Stomach (tissue), 9 donors: Measurements from ENCODE around the gene MAP3K20. TPM values are rescaled to one million over a fixed set of nuclear protein-coding genes. Genes with fewer than 3 reads are reported as not detected.

ENCODE experiments used
- DNase-seq, 2 donors: peaks; one replicate each; pipeline versions ENCODE4 v3.0.0 to v3.0.0-alpha.2; 2013 to 2019
- H3K27ac ChIP-seq, 5 donors: fragments of 200-600 bp in 4 of 5; sonication (generic) in 4 of 5; one replicate each; pipeline ENCODE4 v1.5.1; 2013 to 2019; ENCODE audit warnings: mild to moderate bottlenecking in 1 of 5, moderate library complexity in 1 of 5
- H3K27me3 ChIP-seq, 3 donors: fragments of 200-600 bp; sonication (generic); one replicate each; pipeline ENCODE4 v1.5.1; 2017 to 2019; ENCODE audit warnings: mixed run types in 1 of 3
- H3K36me3 ChIP-seq, 4 donors: fragments of 200-600 bp; sonication (generic); 1 replicate in 3 of 4; 2 replicates in 1 of 4; pipeline ENCODE4 v1.5.1; 2016 to 2019
- H3K4me1 ChIP-seq, 4 donors: fragments of 200-600 bp; sonication (generic); one replicate each; pipeline ENCODE4 v1.5.1; 2016 to 2019
- H3K4me3 ChIP-seq, 4 donors: fragments of 200-600 bp; sonication (generic) in 3 of 4; one replicate each; pipeline ENCODE4 v1.5.1; 2016 to 2019; ENCODE audit warnings: mild to moderate bottlenecking in 1 of 4
- H3K9me3 ChIP-seq, 4 donors: fragments of 200-600 bp; sonication (generic); one replicate each; pipeline ENCODE4 v1.5.1; 2016 to 2019
- CTCF ChIP-seq, 7 experiments: fragments of 450-650 bp in 4 of 7; fragments of 200-600 bp in 3 of 7; sonication (generic) in 3 of 7; IDR thresholded peaks; one replicate each; pipeline ENCODE4 v1.5.1; 2016 to 2019; ENCODE audit warnings: antibody characterized with exemption in 7 of 7, control low read depth in 2 of 7, mild to moderate bottlenecking in 1 of 7
- EP300 ChIP-seq: sonication (generic); formaldehyde crosslinking; IDR thresholded peaks from one replicate; pipeline ENCODE4 v1.6.1; 2017; ENCODE audit warnings: antibody characterized with exemption
- POLR2A ChIP-seq, 4 donors: fragments of 450-650 bp; IDR thresholded peaks; one replicate each; pipeline ENCODE4 v1.6.1; 2016; ENCODE audit warnings: antibody characterized with exemption in 4 of 4, control low read depth in 2 of 4, mild to moderate bottlenecking in 1 of 4, moderate library complexity in 1 of 4
- POLR2AphosphoS5 ChIP-seq, 3 donors: sonication (generic); formaldehyde crosslinking; IDR thresholded peaks; one replicate each; pipeline ENCODE4 v1.6.1; 2016; ENCODE audit warnings: antibody characterized with exemption in 3 of 3
- WGBS, 5 donors: extraction: QIAGEN DNeasy Blood & Tissue Kit in 3 of 5; methylation state at CpG; one replicate each; pipeline versions ENCODE4 v1.1.5 to v1.1.7; 2013 to 2018; 5-methylcytosine and 5-hydroxymethylcytosine counted together
- intact Hi-C: fragments of 100-400 bp; cut with DNase I; formaldehyde crosslinking; loops from one replicate; pipeline ENCODE4 v1.15.1; 2023; ENCODE audit warnings: low total_unique reads
- polyA plus RNA-seq, 3 donors: library from polyadenylated mRNA; stranded (reverse); fragments of 200-250 nt; gene quantifications; one replicate each; pipeline ENCODE4 v1.2.3, GENCODE V29; 2013
- total RNA-seq, 5 donors: library from RNA; depleted of rRNA; stranded (reverse); fragments of >200 nt; gene quantifications; one replicate each; pipeline versions ENCODE4 v1.1.0 to v1.2.3, GENCODE V29; 2014 to 2016
- donor health status: healthy with polysubstance abuse.
- donor health status: Bipolar disorder and iron deficiency.
- donor health status: healthy.

MAP3K20 gene
- total and polyA plus RNA-seq, 8 donors, result 9.3 to 180 (median 29.2) TPM

- peaks cover 0 to 42% (median 9%) of the 10 kb centered on the region in 4 donors for H3K4me1 ChIP-seq
- 89 to 97% (median 92%) methylated on average over 4 of the region's 4 CpGs for WGBS, 5 donors
- intact Hi-C loops, result no loop called here
- H3K36me3 ChIP-seq, result no peaks in the 10 kb centered on the region
- no peak overlapping the region for H3K27ac ChIP-seq
- no peak overlapping the region for H3K4me3 ChIP-seq
- no peaks in the 10 kb centered on the region for H3K9me3 ChIP-seq
- TF ChIP-seq EP300, result no peak
- TF ChIP-seq POLR2AphosphoS5 (IDR thresholded peaks at IDR 0.05), result no peak
- no peak for TF ChIP-seq CTCF (IDR thresholded peaks at IDR 0.05)
- TF ChIP-seq POLR2A (IDR thresholded peaks at IDR 0.05), result no peak
- peak in 1 of 2 donors; percentile 17 for DNase-seq
- no peaks in the 10 kb centered on the region for H3K27me3 ChIP-seq
These were observed 73.8 kb downstream of the MAP3K20 start for GRCh38 chr2:173149491-173149890.

- intact Hi-C loops, result no loop called here
These were observed 74.4 kb downstream of the MAP3K20 start for GRCh38 chr2:173150087-173150486.

GRCh38 chr2:173150963-173151362 lies 75.3 kb downstream of the MAP3K20 start:
- H3K27ac ChIP-seq, result no peak overlapping the region
- H3K4me3 ChIP-seq, result no peak overlapping the region
- no peaks in the 10 kb centered on the region for H3K27me3 ChIP-seq
- no peak for DNase-seq
- H3K9me3 ChIP-seq, result no peaks in the 10 kb centered on the region
- no peaks in the 10 kb centered on the region for H3K36me3 ChIP-seq
- intact Hi-C loops, result no loop called here
- no peak for TF ChIP-seq CTCF (IDR thresholded peaks at IDR 0.05)
- TF ChIP-seq EP300, result no peak
- no peak for TF ChIP-seq POLR2AphosphoS5 (IDR thresholded peaks at IDR 0.05)
- TF ChIP-seq POLR2A (IDR thresholded peaks at IDR 0.05), result no peak
- peaks cover 0 to 42% (median 9%) of the 10 kb centered on the region in 4 donors for H3K4me1 ChIP-seq

More at GRCh38 chr2:173150087-173150486, 74.4 kb downstream of the MAP3K20 start:
- Histone ChIP-seq H3K27me3 (no peaks in the 10 kb centered on the region), H3K9me3 (no peaks in the 10 kb centered on the region), H3K4me3 (no peak overlapping the region), H3K4me1 (peaks cover 0 to 42% (median 9%) of the 10 kb centered on the region in 4 donors), H3K27ac (no peak overlapping the region), H3K36me3 (no peaks in the 10 kb centered on the region)
- TF ChIP-seq CTCF (IDR thresholded peaks at IDR 0.05), result no peak
- TF ChIP-seq POLR2AphosphoS5 (IDR thresholded peaks at IDR 0.05), result no peak
- no peak for TF ChIP-seq EP300
- no peak for TF ChIP-seq POLR2A (IDR thresholded peaks at IDR 0.05)
- WGBS, 5 donors, result 71 to 91% (median 83%) methylated on average over 2 of the region's 2 CpGs
- no peak for DNase-seq

GRCh38 chr2:173151671-173152401 lies 76.2 kb downstream of the MAP3K20 start:
- Histone ChIP-seq H3K27me3 (no peaks in the 10 kb centered on the region), H3K4me1 (peaks cover 0 to 42% (median 9%) of the 10 kb centered on the region in 4 donors), H3K36me3 (no peaks in the 10 kb centered on the region), H3K27ac (no peak overlapping the region), H3K4me3 (no peak overlapping the region), H3K9me3 (no peaks in the 10 kb centered on the region)
- WGBS, 5 donors, result 41 to 53% (median 44%) methylated on average over 3 of the region's 3 CpGs
- DNase-seq, result no peak
- TF ChIP-seq POLR2A (IDR thresholded peaks at IDR 0.05) (no peak), POLR2AphosphoS5 (IDR thresholded peaks at IDR 0.05) (no peak), CTCF (IDR thresholded peaks at IDR 0.05) (no peak), EP300 (no peak)
- intact Hi-C loops, result no loop called here
